Glomerular endothelial cell (primary cell): Measurements from ENCODE around the gene PRRX1. TPM values are rescaled to one million over a fixed set of nuclear protein-coding genes. Genes with fewer than 3 reads are reported as not detected.

Source experiments
- DNase-seq: peaks from one replicate; pipeline ENCODE4 v3.0.0-alpha.2; 2011; ENCODE audit warnings: low read depth, low spot score; ENCODE audit errors: extremely low read depth
- total RNA-seq: library from RNA; depleted of rRNA; stranded (reverse); fragments of >200 nt; gene quantifications from 2 replicates; pipeline ENCODE4 v1.2.3, GENCODE V29; 2015

Gene PRRX1
- 0.19 and 0.93 TPM in 2 replicates for total RNA-seq

DNA sequence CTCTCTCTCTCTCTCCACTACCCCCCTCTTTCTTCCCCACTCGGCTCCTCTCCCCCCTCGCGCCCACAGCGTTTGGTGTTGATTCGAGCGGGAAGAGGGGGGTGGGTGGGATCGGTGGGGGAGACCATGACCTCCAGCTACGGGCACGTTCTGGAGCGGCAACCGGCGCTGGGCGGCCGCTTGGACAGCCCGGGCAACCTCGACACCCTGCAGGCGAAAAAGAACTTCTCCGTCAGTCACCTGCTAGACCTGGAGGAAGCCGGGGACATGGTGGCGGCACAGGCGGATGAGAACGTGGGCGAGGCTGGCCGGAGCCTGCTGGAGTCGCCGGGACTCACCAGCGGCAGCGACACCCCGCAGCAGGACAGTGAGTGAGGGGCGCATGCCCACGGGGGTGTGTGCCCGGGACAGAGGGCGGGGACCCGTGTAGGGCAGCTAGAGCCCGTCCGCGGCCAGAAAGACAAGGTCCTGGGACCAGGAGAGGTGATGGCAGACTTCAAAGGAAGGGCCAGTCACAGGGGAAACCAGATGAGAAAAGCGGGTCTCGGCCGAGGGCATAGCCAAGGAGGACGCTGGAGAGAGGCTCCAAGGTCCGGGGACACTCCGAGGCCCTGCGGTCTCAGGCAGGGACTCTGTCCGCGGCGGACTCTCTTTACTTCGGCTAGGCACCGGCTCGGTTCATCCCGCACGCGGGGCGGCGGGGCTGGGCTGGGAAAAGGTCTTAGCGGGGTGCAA is at the start of gene PRRX1:
Gene PRRX1, plus strand, starts transcription at position 39 of the 735 bp plus-strand sequence. Its CDS starts 88 bp downstream, at position 127.
- DNase-seq = no peak

DNA sequence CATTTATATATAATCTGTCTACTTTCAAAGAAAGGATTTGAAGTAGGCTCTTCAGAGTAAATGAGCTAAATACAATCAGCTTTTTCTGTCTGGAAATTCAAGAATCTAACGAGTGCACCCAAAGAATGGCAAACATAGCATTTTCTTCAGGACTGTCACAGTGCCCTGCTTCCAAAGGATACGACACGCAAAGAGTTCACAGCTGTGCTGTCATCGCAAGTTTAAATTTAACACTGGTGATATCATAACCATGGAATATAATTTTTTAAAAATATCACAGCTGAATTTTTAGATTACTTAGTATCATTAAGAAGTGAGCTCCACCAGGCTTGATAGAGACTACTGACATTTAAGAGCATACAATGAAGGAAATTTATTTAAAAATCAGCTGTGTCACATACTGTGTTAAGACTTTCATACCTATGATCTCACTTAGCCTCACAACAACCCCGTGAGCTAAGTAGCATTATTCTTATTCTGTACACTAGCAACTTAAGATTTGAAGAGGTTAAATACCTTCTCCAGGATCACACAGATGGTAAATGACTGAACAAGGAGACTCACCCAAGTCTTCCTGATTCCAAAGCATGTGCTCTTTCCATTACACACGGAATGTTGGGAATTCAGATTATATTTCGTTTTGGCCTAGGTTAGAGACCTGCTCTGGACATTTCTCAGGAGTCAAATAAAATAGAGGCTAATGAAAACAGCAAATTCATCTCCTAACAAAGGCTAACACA is 46.2 kb upstream of the PRRX1 start:
- no peak for DNase-seq

DNA sequence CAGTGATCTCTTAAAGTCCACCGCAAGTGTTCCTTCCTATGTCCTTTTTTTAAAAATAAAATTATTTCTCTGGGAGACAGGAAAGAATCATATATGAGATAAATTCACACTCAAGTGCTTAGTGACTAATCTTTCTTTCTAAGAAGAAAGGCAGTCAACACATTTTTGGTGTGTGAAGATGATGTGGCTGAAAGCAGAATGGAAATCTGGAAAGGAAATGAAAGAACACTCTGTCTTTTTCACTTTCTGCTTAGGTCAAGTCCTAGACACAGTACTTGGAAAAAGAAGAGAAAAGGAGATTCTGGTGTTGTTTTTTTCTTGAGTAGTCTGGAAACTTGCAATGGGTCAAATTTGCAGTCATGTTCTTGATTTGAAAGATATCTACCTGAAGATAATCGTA is 45.5 kb upstream of the PRRX1 start:
- no peak for DNase-seq

DNA sequence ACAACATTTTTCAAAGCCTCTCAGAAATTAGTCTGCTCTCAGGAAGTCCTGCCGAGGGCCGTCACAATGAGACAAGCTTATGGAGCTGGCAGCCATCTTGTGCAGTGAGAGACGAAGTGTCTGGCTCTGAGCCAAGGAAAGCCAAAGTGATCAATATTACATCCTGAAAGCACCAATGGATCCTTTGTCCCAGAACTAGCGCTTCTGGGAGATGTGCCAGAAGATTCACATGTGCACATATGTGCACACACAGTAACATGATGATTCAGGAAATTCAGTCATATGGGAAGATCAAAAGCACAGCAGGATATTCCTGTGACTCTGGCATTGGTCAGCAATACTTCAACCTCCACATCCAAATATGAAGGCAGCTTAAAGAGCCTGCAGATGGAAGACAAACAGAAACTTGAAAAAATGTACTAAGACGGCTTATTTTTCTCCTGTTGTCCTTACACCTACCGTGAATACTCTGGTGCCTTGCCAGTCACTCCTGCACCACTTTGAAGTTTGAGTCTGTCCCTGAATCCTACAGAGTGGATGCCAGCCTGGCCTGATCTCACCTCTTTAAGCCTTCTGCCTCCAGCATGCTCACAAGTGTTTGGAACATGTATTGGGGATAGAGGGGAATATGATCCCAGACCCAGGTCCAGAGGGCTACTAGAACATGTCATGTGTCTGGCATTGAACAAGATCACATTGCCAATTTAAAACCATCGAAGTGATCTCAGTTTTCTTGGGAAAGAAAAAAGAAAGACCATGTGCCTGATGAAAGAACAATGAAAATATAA is 44.5 kb upstream of the PRRX1 start:
- DNase-seq = no peak

DNA sequence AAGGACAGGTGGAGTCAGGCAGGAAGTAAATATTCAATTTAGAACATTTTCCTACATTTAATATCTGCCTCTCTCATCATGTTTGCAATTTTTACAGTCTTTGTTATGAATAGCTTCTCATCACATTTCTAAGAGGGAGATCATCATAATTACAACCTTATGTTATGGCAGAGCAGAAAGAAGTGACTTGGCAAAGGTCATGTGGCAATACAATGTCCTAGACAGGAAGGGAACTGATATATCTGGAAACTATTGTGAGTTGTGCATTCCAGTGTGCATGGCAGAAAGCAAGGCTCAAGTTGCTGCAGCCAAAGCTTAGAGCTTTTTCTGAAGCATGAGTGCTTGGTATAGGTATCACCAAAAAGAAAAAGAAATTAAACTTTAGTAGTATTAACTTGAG is 43.8 kb upstream of the PRRX1 start:
- no peak for DNase-seq

DNA sequence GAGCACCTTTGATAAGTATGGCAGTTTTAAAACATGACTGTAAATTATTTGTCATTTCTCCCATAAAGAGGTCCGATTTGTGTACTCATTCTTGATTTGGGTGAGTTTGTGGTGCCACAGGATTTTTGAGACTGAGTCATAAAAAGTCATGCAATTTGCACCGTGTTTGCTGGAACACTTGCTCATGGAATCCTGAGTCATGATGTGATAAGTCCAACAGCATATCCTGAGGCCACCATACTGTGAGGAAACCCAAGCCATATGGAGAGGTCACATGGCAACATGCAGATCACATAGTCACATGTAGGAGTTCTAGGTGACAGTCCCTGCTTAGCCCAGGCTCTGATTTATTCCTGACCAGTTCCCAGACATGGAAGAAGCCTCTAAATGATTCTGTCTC is 40.8 kb upstream of the PRRX1 start:
- DNase-seq = no peak

DNA sequence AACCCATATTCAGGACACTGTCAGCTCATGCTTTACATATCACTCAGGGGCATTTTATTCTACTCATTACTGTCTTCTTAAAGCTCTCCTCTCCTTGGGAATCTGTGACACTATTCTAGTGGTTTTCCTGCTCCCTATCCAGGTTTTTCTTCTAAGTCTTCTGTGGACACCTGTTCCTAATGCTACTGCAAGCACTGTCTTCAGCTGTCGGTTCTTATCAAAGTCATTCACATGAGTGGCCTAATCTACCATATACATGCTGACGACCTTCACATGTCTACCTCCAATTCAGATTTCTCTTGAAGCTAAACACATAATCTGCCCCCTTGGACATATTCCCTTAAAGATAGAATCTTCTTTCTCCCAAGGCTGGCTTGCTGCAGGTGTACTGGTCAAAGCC is 39.8 kb upstream of the PRRX1 start:
- no peak for DNase-seq

DNA sequence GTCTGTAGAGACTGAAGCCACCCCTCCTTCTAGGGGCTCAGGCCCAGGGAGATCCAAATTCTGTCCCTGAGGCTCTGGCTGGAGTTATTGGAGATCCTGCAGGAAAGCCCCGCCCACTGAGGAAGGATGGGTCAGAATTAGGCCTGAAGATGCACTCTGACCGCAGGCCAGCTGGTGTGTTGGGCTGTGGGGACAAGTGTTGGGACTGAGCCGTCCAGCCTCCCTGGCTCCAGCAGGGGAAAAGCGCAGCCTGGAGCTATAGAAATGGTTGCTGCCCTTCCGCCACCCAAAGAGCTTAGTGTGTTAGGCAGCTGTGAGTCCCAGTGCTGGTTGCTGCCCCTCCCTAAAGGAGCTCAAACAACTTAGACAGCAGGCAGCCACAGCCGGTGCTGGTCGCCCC is 33.0 kb upstream of the PRRX1 start:
- DNase-seq = no peak

DNA sequence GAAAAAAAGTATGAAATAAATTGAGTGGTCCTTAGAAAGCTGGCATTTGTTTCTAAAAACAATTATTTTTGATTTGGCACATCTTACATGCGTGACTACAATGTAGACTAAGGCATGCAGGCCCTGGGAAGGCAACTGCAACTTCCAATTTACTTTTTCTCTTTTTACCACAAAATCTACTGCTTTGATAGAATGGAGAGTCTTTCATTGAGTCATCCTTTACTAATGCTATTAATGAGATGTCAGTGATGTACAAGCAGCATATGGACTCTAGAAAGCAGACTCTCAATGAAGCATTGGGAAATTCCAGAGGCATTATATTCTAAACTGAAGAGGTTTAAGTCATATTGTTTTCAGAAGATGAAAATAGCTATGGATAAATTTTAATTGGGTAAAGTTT is 29.6 kb upstream of the PRRX1 start:
- no peak for DNase-seq

DNA sequence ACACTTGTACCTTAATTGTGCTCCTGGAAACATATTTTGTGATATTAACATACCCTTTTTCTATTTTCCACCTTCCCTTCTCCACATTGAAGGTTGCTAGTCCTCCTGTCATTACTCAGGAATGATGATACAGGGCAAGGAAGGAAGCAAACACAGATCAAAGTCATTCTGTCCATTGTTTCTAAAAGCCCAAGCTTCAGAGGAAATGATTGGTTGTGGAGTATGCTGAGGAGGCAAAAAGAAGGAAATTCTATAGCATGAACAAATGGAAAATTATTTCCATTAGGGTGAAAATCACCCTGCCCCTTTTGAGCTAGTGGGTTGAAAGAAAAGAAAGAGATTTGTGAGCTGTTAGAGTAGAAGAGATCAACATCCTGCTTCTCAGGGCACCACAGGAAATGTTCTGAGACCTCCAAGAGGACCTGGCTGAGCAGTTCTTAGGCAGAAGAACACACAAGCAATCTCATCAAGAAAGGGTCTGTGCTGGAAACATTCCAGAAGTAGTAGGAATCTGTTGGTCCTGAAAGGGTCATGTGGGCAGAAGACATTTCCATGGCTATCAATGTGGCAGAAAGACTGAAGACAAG is 29.0 kb upstream of the PRRX1 start:
- no peak for DNase-seq

DNA sequence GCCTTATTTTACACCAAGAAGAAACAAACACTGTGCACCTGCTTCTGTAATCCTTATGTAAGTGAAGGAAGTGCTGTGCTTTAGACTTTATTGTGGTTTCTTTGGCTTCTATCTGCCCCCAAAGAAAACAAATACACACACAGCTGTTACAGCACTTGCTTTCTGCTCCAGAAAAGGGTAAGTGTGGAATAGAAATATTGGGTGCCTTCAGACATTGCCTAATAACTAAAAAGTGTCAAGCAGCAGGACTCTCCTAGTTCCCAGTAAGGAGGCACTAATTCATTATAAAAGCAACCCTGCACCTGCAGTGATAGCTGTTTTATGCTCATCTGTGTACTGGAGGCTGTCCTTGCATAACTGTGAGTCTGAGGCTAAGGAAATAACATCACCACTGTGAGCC is 23.4 kb upstream of the PRRX1 start:
- no peak for DNase-seq

DNA sequence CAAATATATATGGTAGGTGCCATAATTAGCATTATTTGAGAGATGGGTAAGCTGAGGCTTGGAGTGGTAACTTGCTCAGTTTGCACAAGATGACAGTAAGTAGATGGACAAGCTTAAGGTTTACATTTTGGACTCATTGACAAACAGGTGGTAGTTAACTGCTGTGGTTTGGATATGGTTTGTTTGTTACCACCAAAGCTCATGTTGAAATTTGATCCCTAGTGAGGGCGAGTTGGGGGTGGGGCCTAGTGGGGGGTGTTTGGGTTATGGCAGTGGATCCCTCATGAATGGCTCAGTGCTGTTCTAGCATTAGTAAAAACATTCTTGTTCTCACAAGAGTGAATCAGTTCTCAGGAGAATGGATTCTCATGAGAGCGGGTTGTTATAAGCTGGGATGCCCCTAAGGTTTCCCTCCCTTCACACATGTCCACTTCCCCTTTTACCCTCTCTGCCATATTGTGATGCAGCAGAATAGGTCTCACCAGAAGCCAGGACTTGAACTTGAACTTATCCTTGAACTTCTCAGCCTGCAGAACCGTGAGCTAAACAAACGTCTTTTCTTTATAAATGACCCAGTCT is 6.6 kb upstream of the PRRX1 start:
- no peak for DNase-seq

DNA sequence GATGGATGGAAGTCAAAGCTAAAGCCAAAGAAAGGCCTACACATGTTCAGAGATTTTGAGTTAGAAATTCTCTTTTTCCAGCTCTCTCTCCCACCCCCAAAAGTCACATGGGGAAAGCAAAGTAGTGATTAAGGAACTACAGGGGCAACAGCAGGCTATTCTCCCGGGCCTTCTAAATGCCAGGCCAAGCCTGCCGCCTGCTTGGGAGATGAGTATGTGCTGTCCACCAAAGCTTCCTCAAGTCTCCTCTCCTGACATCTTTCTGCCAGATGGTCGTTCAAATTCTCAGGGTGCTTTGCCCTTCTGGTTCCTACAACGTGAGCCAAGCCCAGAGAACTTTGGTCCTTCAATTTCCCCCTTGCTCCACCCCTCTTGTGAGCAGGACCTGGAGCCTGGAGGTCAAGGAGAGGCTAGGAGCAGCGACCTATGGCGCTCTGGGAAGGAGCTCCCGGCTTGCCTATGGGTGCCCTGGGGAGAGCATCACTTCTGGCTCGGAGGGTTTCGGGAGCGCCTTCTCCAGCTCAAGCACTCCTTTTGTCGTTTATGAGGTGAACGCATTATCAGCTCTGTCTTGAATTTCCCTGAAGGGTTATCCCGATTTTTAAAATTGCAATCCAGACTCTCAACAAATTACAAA is 4.4 kb upstream of the PRRX1 start:
- DNase-seq = no peak

DNA sequence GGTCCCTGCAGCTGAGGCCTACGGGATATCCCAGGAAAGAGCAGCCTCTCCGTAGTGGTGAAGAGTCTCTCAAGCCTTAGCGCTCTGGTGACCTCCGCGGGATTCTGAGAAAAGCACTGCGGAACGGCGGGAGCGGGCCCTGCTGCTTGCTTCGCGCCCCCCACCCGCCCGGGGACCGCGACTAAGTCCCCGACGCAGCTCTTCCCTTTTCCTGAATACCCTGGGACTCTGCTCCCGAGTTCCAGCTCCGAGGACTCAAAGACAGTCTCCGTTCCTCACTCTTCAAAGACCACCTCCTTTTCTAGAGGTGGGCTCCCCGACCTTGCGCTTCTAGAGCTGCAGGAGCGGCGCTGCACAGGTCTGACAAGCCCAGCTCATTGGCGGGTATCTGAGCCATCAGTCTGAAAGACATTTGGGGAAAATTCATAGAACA is 3.6 kb upstream of the PRRX1 start:
- DNase-seq = no peak

DNA sequence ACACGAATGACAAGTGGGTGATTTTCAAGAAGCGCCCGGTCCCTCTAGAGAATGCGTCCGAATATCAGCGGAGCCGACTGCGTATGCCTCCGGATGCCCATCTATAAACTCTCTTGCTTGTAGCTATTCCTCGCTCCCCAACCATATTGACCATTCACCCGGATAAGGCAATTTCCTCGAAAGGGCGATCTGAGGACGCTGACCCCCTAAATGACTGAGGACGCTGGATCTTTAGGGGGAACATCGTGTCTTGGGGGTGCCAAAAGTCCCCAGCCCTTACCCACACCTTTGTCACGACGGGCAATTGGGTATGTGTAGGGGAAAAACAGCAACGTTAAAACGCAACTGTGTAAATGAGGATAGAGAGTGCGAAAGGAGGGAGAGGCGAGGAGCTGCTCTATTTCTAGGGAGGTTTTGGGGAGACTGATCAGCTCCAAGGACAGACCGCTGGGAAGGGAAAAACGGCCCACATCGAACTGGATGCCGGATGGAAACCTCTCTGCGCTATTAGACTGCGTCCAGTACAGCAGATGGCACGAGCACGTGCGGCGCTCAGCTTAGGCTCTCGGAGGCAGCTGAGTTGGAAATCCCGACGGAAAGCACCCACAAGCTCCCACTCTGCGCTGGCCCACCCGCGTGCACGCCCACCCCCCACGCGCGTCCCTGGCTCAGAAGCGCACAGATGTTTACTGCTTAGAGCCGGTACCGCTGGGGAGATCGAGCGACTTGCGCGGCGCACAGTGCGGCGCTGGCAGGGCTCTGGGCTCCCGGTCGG is 2.9 kb upstream of the PRRX1 start:
- no peak for DNase-seq

DNA sequence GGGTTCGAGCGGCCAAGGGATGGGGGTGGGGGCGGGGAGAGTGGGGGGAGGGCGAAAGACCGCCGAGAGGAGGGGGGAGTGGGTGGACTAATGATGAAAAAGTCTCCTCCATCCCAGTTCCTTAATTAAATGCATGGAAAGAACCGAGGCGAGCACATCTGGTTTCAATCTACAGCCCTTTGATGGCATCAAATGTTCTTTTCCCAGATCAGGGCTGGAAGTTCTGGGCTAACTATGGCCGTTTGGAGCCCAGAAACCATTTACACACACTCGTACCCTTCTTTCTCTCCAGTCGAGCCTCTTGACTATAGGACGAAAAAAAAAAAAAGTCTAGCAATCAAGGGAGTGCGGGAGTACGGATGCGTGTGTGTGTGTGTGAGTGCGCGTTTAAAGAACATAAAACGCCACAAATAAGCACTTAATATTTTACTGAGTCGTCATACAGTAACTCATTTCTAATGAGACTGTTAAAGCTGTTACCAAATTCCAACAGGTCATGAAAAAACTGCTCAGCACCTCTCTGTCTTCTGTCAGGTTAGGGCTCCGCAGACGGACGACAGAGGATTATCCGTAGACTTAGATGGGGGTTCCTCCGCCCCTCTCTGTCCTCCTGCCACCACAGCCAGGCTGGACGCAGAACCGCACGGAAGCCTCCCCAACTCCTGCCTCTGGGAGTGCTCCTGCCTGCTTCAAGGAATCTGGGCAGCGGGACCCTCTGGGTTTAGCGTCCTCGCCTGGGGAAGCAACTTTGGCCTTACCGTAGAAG is 2.1 kb upstream of the PRRX1 start:
- DNase-seq = no peak

DNA sequence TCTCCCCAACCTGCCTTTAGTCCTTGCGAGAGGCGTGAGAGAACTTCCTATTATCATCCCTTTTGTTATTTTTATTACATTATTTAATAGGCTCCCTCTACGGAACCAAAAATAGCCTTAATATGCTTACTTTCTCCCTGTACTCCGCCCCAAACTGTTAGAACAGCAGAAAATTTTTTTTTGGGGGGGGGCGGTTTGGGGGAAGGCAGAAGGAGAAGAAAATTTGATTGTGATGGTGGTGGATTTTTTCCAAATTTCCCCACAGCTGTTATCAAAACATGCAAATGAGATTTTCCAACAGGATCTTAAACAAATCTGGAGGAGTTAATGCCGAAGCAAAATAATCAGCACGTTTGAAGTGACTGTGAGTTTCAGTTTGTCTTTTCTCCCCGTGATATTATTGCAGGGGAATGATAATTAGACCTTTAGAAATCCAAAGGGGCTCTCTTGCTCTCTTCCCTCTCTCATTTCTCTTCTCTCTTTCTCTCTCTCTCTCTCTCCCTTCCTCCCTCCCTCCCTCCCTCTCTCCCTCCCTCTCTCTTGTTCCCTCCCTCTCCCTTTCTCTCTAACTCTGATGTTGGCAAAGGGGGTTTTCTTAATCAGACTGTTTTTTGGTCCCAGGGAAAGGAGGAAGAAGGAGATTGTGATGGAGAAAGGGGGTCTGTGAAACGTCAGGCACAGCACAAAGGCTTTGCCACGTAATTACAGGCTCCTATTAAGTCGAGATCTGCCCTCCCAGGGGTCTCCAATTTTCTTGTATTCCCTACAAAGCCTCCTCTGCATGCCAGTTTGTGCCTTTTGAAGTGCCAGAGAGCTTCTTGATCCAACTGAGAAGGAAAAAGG is 1.1 kb upstream of the PRRX1 start:
- DNase-seq = no peak
